Skin epidermis (tissue), 12 donors: ENCODE measurements around the gene UNC5C.
"Not testable (repeated sequence)": the region's sequence is repeated elsewhere in the genome, so short reads cannot be mapped to it uniquely, and the experiment has no call there.

Experiments
- H3K27ac ChIP-seq, 21 experiments: fragments of 200-600 bp; sonication (generic) in 11 of 21; one replicate each; pipeline ENCODE4 v1.5.0; 2020; ENCODE audit warnings: mild to moderate bottlenecking in 3 of 21, inconsistent platforms in 2 of 21, moderate library complexity in 2 of 21
- H3K4me3 ChIP-seq, 7 experiments: fragments of 200-600 bp; sonication (generic) in 2 of 7; one replicate each; pipeline ENCODE4 v1.5.0; 2020; ENCODE audit warnings: inconsistent platforms in 2 of 7, mild to moderate bottlenecking in 2 of 7, moderate library complexity in 1 of 7

The UNC5C gene

GRCh38 chr4:95204873-95205272 is 343.9 kb downstream of the UNC5C start:
- H3K4me3 ChIP-seq, result no peak overlapping the region
- no peak overlapping the region for H3K27ac ChIP-seq

- H3K4me3 ChIP-seq, result no peak overlapping the region
- H3K27ac ChIP-seq, result no peak overlapping the region
Observed at GRCh38 chr4:95204267-95204844, 344.4 kb downstream of the UNC5C start.

- H3K27ac ChIP-seq, result no peak overlapping the region
- no peak overlapping the region for H3K4me3 ChIP-seq
Observed at GRCh38 chr4:95198961-95199360, 349.8 kb downstream of the UNC5C start.

GRCh38 chr4:95197353-95197752 is 351.4 kb downstream of the UNC5C start:
- no peak overlapping the region for H3K4me3 ChIP-seq
- H3K27ac ChIP-seq, result no peak overlapping the region

- Histone ChIP-seq H3K27ac (no peak overlapping the region), H3K4me3 (no peak overlapping the region)
Observed at GRCh38 chr4:95193391-95194224, 355.2 kb downstream of the UNC5C start.

- Histone ChIP-seq H3K4me3 (no peak overlapping the region), H3K27ac (no peak overlapping the region)
Observed at GRCh38 chr4:95191537-95191936, 357.2 kb downstream of the UNC5C start.

GRCh38 chr4:95190751-95191436 is 357.9 kb downstream of the UNC5C start:
- no peak overlapping the region for H3K27ac ChIP-seq

GRCh38 chr4:95188701-95189370 is 359.9 kb downstream of the UNC5C start:
- H3K4me3 ChIP-seq, result no peak overlapping the region
- no peak overlapping the region for H3K27ac ChIP-seq

More at GRCh38 chr4:95190751-95191436, 357.9 kb downstream of the UNC5C start:
- no peak overlapping the region for H3K4me3 ChIP-seq

- no peak overlapping the region for H3K27ac ChIP-seq
- H3K4me3 ChIP-seq, result no peak overlapping the region
Observed at GRCh38 chr4:95186666-95187065, 362.1 kb downstream of the UNC5C start.

- Histone ChIP-seq H3K4me3 (no peak overlapping the region), H3K27ac (no peak overlapping the region)
Observed at GRCh38 chr4:95183656-95184408, 364.9 kb downstream of the UNC5C start.

- Histone ChIP-seq H3K27ac (no peak overlapping the region), H3K4me3 (no peak overlapping the region)
Observed at GRCh38 chr4:95181996-95182306, 366.8 kb downstream of the UNC5C start.

GRCh38 chr4:95181243-95181995 is 367.4 kb downstream of the UNC5C start:
- no peak overlapping the region for H3K27ac ChIP-seq
- H3K4me3 ChIP-seq, result no peak overlapping the region

GRCh38 chr4:95180531-95181242 is 368.1 kb downstream of the UNC5C start:
- Histone ChIP-seq H3K27ac (no peak overlapping the region), H3K4me3 (no peak overlapping the region)

GRCh38 chr4:95178938-95179337 is 369.8 kb downstream of the UNC5C start:
- H3K27ac ChIP-seq, result no peak overlapping the region

GRCh38 chr4:95171377-95171776 is 377.4 kb downstream of the UNC5C start:
- H3K4me3 ChIP-seq, H3K27ac ChIP-seq: not testable (repeated sequence)

More at GRCh38 chr4:95178938-95179337, 369.8 kb downstream of the UNC5C start:
- no peak overlapping the region for H3K4me3 ChIP-seq

- Histone ChIP-seq H3K27ac (no peak overlapping the region), H3K4me3 (no peak overlapping the region)
Observed at GRCh38 chr4:95170176-95170575, 378.6 kb downstream of the UNC5C start.

GRCh38 chr4:95167805-95168204 is 381.0 kb downstream of the UNC5C start:
- Histone ChIP-seq H3K27ac (no peak overlapping the region), H3K4me3 (no peak overlapping the region)

- Histone ChIP-seq H3K4me3 (no peak overlapping the region), H3K27ac (no peak overlapping the region)
Observed at GRCh38 chr4:95165926-95166524, 382.7 kb downstream of the UNC5C start.
